Measurements from ENCODE around the gene METTL21C.

METTL21C gene

GRCh38 chr13:102694937-102695336 lies at the start of gene METTL21C:
METTL21C (minus strand) TSS chr13:102695044; CDS start chr13:102694498, 546 bp downstream.
- no peak for DNase-seq (ENCODE audit: extremely low read depth, low read depth)
- H3K4me3 ChIP-seq (replicated peaks; ENCODE audit: low read depth, low read length): no peak within 1 kb of the TSS
- TF ChIP-seq, protein P1, sequence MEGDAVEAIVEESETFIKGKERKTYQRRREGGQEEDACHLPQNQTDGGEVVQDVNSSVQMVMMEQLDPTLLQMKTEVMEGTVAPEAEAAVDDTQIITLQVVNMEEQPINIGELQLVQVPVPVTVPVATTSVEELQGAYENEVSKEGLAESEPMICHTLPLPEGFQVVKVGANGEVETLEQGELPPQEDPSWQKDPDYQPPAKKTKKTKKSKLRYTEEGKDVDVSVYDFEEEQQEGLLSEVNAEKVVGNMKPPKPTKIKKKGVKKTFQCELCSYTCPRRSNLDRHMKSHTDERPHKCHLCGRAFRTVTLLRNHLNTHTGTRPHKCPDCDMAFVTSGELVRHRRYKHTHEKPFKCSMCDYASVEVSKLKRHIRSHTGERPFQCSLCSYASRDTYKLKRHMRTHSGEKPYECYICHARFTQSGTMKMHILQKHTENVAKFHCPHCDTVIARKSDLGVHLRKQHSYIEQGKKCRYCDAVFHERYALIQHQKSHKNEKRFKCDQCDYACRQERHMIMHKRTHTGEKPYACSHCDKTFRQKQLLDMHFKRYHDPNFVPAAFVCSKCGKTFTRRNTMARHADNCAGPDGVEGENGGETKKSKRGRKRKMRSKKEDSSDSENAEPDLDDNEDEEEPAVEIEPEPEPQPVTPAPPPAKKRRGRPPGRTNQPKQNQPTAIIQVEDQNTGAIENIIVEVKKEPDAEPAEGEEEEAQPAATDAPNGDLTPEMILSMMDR (IDR thresholded peaks at IDR 0.05; ENCODE audit: low read depth, low read length, missing control alignments): no peak

- TF ChIP-seq, protein P1 (IDR thresholded peaks at IDR 0.05; ENCODE audit: low read depth, low read length, missing control alignments): no peak
- no peak overlapping the region for H3K4me3 ChIP-seq (replicated peaks; ENCODE audit: low read depth, low read length)
- DNase-seq (ENCODE audit: extremely low read depth, low read depth): no peak
These were observed 47.7 kb upstream of the METTL21C start for GRCh38 chr13:102742506-102742905.

GRCh38 chr13:102742101-102742500 lies 47.3 kb upstream of the METTL21C start:
- no peak for DNase-seq (ENCODE audit: extremely low read depth, low read depth)
- TF ChIP-seq, protein P1 (IDR thresholded peaks at IDR 0.05; ENCODE audit: low read depth, low read length, missing control alignments): no peak
- no peak overlapping the region for H3K4me3 ChIP-seq (replicated peaks; ENCODE audit: low read depth, low read length)

DNA sequence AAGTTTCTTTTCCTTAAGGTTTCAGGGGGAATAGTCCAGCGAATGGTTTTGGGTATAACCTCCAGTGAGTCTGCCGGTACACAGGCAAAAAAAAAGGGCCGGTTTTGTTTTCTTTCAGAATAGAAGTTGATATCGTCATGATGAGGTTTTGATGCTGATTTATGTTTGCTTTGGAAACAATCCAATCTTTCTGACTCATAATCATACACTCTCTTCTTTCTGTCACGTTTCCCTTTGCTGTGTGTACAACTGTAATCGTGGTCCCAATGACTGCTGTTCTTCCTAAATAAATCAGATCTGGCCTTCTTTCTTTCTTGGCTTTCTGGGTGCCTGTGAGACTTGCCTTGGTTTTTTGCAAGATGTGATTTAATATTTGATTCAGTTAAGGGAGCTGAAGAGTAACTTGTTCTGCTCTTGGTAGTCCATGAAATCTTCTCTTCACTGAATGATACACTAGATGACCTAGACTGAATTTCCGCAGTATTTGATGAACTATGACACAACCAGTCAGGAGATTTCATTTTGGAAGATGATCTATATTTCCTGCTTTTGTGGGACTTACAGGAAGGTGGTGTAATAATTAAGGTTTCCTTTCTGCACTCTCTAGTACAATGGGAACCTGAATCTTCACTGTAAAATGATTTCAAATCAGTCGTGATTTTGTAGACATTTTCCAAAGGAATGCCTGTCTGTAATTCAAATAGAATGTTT lies 34.9 kb upstream of the METTL21C start:
- H3K4me3 ChIP-seq (replicated peaks; ENCODE audit: low read depth, low read length): no peak overlapping the region

GRCh38 chr13:102726430-102726829 lies 31.6 kb upstream of the METTL21C start:
- TF ChIP-seq, protein P1 (IDR thresholded peaks at IDR 0.05; ENCODE audit: low read depth, low read length, missing control alignments): no peak
- H3K4me3 ChIP-seq (replicated peaks; ENCODE audit: low read depth, low read length): no peak overlapping the region
- no peak for DNase-seq (ENCODE audit: extremely low read depth, low read depth)

More for the DNA sequence above, 34.9 kb upstream of the METTL21C start:
- peak; percentile 26 for DNase-seq (ENCODE audit: extremely low read depth, low read depth)
- TF ChIP-seq, protein P1 (IDR thresholded peaks at IDR 0.05; ENCODE audit: low read depth, low read length, missing control alignments): no peak

GRCh38 chr13:102724923-102725322 lies 30.1 kb upstream of the METTL21C start:
- H3K4me3 ChIP-seq (replicated peaks; ENCODE audit: low read depth, low read length): no peak overlapping the region
- TF ChIP-seq, protein P1 (IDR thresholded peaks at IDR 0.05; ENCODE audit: low read depth, low read length, missing control alignments): peak; percentile 24
- no peak for DNase-seq (ENCODE audit: extremely low read depth, low read depth)

All from HFF-Myc (cell line).